Esophagus muscularis mucosa (tissue), 3 donors: Measurements from ENCODE around the gene ACSF3.

Source experiments
- POLR2AphosphoS5 ChIP-seq, 2 donors: sonication (generic); formaldehyde crosslinking; IDR thresholded peaks; one replicate each; pipeline ENCODE4 v1.6.1; 2017; ENCODE audit warnings: antibody characterized with exemption in 2 of 2
- TF ChIP-seq, protein P1 (sequence below), 3 experiments: fragments of 200-600 bp in 2 of 3; fragments of 450-650 bp in 1 of 3; sonication (generic) in 2 of 3; IDR thresholded peaks; one replicate each; pipeline ENCODE4 v1.5.1; 2017 to 2019; ENCODE audit warnings: antibody characterized with exemption in 3 of 3, mild to moderate bottlenecking in 2 of 3, moderate library complexity in 1 of 3

DNA sequence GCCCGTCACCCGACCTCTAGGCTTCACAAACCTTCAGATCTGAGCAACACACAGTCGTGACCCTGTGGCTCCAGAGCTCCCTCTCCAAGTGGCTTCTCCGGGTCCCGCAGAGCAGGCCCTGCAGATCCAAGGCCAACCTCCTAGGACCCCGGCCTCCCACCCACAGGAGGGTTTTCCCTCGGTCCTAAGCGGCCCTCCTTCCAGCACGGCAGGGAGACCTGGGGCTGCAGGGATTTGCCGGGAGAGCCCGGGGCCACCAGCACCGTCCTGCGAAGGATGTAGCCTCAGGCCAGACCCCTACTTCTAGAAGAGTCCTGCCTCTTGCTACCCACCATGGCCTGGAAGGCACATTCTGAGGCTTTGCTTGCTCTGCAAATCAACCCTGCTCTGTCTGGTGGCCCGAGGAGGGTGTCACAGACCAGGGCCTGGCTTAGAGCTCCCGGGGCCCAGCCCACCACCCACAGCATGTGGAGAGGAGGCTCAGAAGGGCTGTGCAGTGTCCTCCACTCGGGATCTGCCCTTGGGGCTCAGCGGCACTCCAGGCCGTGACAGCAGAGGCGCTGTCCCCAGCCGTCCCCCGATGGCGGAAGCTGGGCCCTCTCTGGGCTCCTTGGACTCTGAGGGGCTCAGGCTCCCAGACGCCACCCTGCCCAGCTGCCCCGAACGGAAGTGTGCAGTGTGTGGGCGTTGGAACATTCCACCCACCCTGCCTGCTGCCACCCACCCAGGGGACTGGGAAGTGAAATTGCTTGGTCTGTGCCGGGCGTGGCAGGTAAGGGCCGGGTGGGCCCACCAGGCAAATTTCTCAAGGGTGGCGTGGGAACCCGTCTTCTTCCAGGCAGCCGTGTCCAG lies 28.8 kb upstream of the ACSF3 start:
- no peak for TF ChIP-seq POLR2AphosphoS5 (IDR thresholded peaks at IDR 0.05)
- TF ChIP-seq, protein P1, sequence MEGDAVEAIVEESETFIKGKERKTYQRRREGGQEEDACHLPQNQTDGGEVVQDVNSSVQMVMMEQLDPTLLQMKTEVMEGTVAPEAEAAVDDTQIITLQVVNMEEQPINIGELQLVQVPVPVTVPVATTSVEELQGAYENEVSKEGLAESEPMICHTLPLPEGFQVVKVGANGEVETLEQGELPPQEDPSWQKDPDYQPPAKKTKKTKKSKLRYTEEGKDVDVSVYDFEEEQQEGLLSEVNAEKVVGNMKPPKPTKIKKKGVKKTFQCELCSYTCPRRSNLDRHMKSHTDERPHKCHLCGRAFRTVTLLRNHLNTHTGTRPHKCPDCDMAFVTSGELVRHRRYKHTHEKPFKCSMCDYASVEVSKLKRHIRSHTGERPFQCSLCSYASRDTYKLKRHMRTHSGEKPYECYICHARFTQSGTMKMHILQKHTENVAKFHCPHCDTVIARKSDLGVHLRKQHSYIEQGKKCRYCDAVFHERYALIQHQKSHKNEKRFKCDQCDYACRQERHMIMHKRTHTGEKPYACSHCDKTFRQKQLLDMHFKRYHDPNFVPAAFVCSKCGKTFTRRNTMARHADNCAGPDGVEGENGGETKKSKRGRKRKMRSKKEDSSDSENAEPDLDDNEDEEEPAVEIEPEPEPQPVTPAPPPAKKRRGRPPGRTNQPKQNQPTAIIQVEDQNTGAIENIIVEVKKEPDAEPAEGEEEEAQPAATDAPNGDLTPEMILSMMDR (IDR thresholded peaks at IDR 0.05): no peak
